HepG2 (cell line): ENCODE measurements around the gene MYRIP. TPM values are rescaled to one million over a fixed set of nuclear protein-coding genes. Genes with fewer than 3 reads are reported as not detected.

Experiments used
- ATAC-seq: fragments of 200-7000 bp; cut with Tn5 transposase; 3 replicates; pipeline ENCODE4 v1.9.1; 2020; ENCODE audit warnings: mild to moderate bottlenecking, moderate library complexity
- BruUV-seq: library from RNA; stranded (reverse); fragments of 400-500 nt; replicated peaks from 2 replicates; lab custom pipeline; 2021; lab: Mats Ljungman, UMichigan
- CTCF ChIA-PET: fragments of 300-600 bp; formaldehyde crosslinking; extraction: SDS; loops from one replicate; lab custom pipeline; 2021; ENCODE audit warnings: low total read pairs, inconsistent platforms, low intra/inter-chr PET ratio; lab: Yijun Ruan, JAX
- POLR2A ChIA-PET: fragments of 350-600 bp; sonication (Branson Sonifier 250); formaldehyde crosslinking; loops from one replicate; lab custom pipeline; 2020; ENCODE audit warnings: antibody characterized with exemption, inconsistent platforms; lab: Yijun Ruan, JAX
- DNase-seq: peaks from one replicate; pipeline ENCODE4 v3.0.0-alpha.2; 2015; ENCODE audit warnings: low spot score
- FAIRE-seq: peaks from 3 replicates; lab custom pipeline; 2011; peaks lifted over from hg19 to GRCh38; lab: Jason Lieb, UNC
- H2AFZ ChIP-seq: one replicate; pipeline ENCODE4 v1.6.1; 2011; ENCODE audit warnings: low read length, inconsistent platforms
- H3K27ac ChIP-seq: fragments of 300-600 bp; 3 replicates; pipeline ENCODE4 v1.8.0; 2011; ENCODE audit warnings: mixed run types, mild to moderate bottlenecking, mixed read lengths, low read length, inconsistent platforms; ENCODE audit not compliant: insufficient read depth; ENCODE audit errors: extremely low read length
- H3K27me3 ChIP-seq, 2 experiments: fragments of 200-600 bp in 1 of 2; 2 replicates in 1 of 2; 3 replicates in 1 of 2; pipeline versions ENCODE4 v1.6.0 to v1.8.0; 2011; ENCODE audit warnings: low read length in 2 of 2, mild to moderate bottlenecking in 2 of 2, moderate library complexity in 2 of 2, inconsistent platforms in 1 of 2; ENCODE audit not compliant: insufficient read depth in 2 of 2, control insufficient read depth in 1 of 2
- H3K36me3 ChIP-seq, 2 experiments: fragments of 200-600 bp in 1 of 2; replicated peaks in 1 of 2; 2 replicates in 1 of 2; 3 replicates in 1 of 2; pipeline versions ENCODE4 v1.5.1 to v1.8.0; 2011; ENCODE audit warnings: low read length in 2 of 2, inconsistent platforms in 1 of 2; ENCODE audit not compliant: insufficient read depth in 2 of 2, control insufficient read depth in 1 of 2
- H3K4me1 ChIP-seq: 2 replicates; pipeline ENCODE4 v1.5.1; 2012; ENCODE audit warnings: low read length, inconsistent platforms; ENCODE audit not compliant: insufficient read depth
- H3K4me2 ChIP-seq: 2 replicates; pipeline ENCODE4 v1.6.0; 2011; ENCODE audit warnings: low read depth, low read length, inconsistent platforms
- H3K4me3 ChIP-seq, 3 experiments: fragments of 200-600 bp in 1 of 3; sonication (generic), shearing (Covaris generic) in 1 of 3; replicated peaks in 1 of 3; 2 replicates each; pipeline ENCODE4 v1.5.1; 2011 to 2016; ENCODE audit warnings: low read length in 3 of 3, inconsistent platforms in 2 of 3, low read depth in 2 of 3, mild to moderate bottlenecking in 2 of 3, control low read depth in 1 of 3, mixed read lengths in 1 of 3; ENCODE audit not compliant: insufficient read depth in 1 of 3
- H3K79me2 ChIP-seq: one replicate; pipeline ENCODE4 v1.6.1; 2011; ENCODE audit warnings: low read length, inconsistent platforms; ENCODE audit not compliant: insufficient read depth
- H3K9ac ChIP-seq: 2 replicates; pipeline ENCODE4 v1.6.0; 2011; ENCODE audit warnings: mild to moderate bottlenecking, low read depth, low read length, inconsistent platforms; ENCODE audit not compliant: insufficient read depth
- H3K9me3 ChIP-seq: 2 replicates; pipeline ENCODE4 v1.5.1; 2012; ENCODE audit warnings: mild to moderate bottlenecking, low read length
- H4K20me1 ChIP-seq: 2 replicates; pipeline ENCODE4 v1.6.0; 2011; ENCODE audit warnings: inconsistent platforms, mild to moderate bottlenecking, low read length, moderate library complexity; ENCODE audit not compliant: insufficient read depth
- ADNP ChIP-seq: sonication (generic); formaldehyde crosslinking; IDR thresholded peaks from 2 replicates; pipeline ENCODE4 v1.4.0; 2020; ENCODE audit warnings: missing genetic modification reagents
- AGO1 ChIP-seq: fragments of 200-400 bp; formaldehyde crosslinking; IDR thresholded peaks from 2 replicates; pipeline ENCODE4 v1.6.1; 2017; ENCODE audit warnings: mild to moderate bottlenecking, low read depth, low read length, moderate library complexity; ENCODE audit not compliant: poor library complexity, severe bottlenecking
- CENPT ChIP-seq: sonication (generic); formaldehyde crosslinking; IDR thresholded peaks from 2 replicates; pipeline ENCODE4 v1.8.0; 2022; ENCODE audit warnings: low read depth, mild to moderate bottlenecking, moderate library complexity, missing genetic modification reagents
- IRX3 ChIP-seq: sonication (generic); formaldehyde crosslinking; IDR thresholded peaks from 2 replicates; pipeline ENCODE4 v1.8.1; 2023; ENCODE audit warnings: mild to moderate bottlenecking, low read depth, missing genetic modification reagents, borderline replicate concordance
- MEIS1 ChIP-seq: sonication (generic); formaldehyde crosslinking; IDR thresholded peaks from 2 replicates; pipeline ENCODE4 v1.9.0; 2021; ENCODE audit warnings: mild to moderate bottlenecking, missing genetic modification reagents, moderate library complexity, borderline replicate concordance
- RFX1 ChIP-seq: fragments of 450-650 bp; IDR thresholded peaks from 2 replicates; pipeline ENCODE4 v1.6.1; 2017
- RFX3 ChIP-seq: IDR thresholded peaks from 2 replicates; pipeline ENCODE4 v1.6.1; 2016; ENCODE audit warnings: missing biosample characterization, missing genetic modification reagents
- ZNF629 ChIP-seq: sonication (generic); formaldehyde crosslinking; conservative IDR thresholded peaks from 2 replicates; pipeline ENCODE4 v1.5.0; 2020; ENCODE audit warnings: missing genetic modification reagents
- WGBS: methylation state at CpG from one replicate; pipeline ENCODE4 v1.1.6; 2017; ENCODE audit warnings: low lambda C conversion rate; 5-methylcytosine and 5-hydroxymethylcytosine counted together
- in situ Hi-C: cut with HindIII; loops from 2 replicates; pipeline ENCODE4 v1.10.0; 2017; ENCODE audit warnings: low pct_unique_long_range_greater_than_20kb; ENCODE audit not compliant: extremely low pct_ligation_motif_present
- intact Hi-C: fragments of 100-400 bp; cut with micrococcal nuclease; formaldehyde crosslinking; loops from one replicate; pipeline ENCODE4 v1.10.0; 2022; ENCODE audit not compliant: unreplicated experiment
- polyA plus RNA-seq, 8 experiments: library from polyadenylated mRNA; depleted of rRNA in 3 of 8; stranded (reverse) in 7 of 8; unstranded in 1 of 8; fragments of >200 nt; fragmentation: Illumina TruSeq in 4 of 8; extraction: Trizol in 4 of 8; gene quantifications; 2 replicates each; pipeline versions ENCODE4 v1.2.1 to v1.2.3, GENCODE V29; 2011 to 2016; ENCODE audit warnings: low read depth in 4 of 8, missing spikeins in 1 of 8, mixed read lengths in 1 of 8; ENCODE audit not compliant: insufficient read depth in 1 of 8
- total RNA-seq, 5 experiments: library from RNA; depleted of rRNA; stranded (reverse); fragments of >200 nt; fragmentation: Illumina TruSeq; extraction: Trizol; gene quantifications; 2 replicates each; pipeline ENCODE4 v1.2.3, GENCODE V29; 2016; ENCODE audit warnings: low read depth in 1 of 5
- TF ChIP-seq, protein P1 (sequence below): sonication (generic); formaldehyde crosslinking; IDR thresholded peaks from 2 replicates; pipeline ENCODE4 v1.9.0; 2022; ENCODE audit warnings: low read depth, missing genetic modification reagents
- TF ChIP-seq, protein P2 (sequence below): IDR thresholded peaks from 2 replicates; pipeline ENCODE4 v1.4.0; 2020; ENCODE audit warnings: mild to moderate bottlenecking, missing genetic modification reagents
- TF ChIP-seq, protein P3 (sequence below): sonication (generic); formaldehyde crosslinking; IDR thresholded peaks from 2 replicates; pipeline ENCODE4 v1.9.0; 2021; ENCODE audit warnings: missing genetic modification reagents, borderline replicate concordance
- TF ChIP-seq, protein P4 (sequence below): sonication (generic); formaldehyde crosslinking; IDR thresholded peaks from 2 replicates; pipeline ENCODE4 v1.8.0; 2023; ENCODE audit warnings: mild to moderate bottlenecking, missing genetic modification reagents

MYRIP gene
- total and polyA plus RNA-seq, 2 of the 13 experiments (the other 11 are each of a cell fraction or from before 2014, with no cell fraction given): 0.64 to 0.84 TPM

DNA sequence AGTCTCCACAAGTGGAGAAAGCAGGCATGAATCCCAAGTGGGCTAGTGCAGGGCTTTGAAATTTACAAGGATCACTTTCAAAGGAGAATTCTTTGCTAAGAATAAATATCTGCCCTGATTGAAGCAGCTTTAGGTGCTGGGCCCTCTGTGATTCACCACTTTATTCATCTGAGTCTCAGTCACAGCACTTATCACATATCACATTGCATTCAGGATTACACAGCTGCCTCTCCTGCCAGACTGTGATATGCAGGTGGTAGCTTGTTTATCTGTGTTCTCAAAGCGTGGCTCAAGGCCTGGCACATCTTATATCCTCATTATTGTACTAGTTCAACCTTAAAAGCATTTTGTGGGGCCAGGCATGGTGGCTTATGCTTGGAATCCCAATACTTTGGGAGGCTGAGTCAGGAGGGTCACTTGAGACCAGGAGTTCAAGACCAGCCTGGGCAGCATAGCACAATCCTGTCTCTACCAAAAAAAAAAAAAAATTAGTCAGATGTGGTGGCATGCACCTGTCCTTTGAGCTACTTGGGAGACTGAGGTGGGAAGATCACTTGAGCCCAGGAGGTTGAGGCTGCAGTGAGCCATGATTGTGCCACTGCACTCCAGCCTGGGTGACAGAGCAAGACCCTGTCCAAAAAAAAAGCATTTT, 343.2 kb downstream of the MYRIP start:
- TF ChIP-seq, protein P1, sequence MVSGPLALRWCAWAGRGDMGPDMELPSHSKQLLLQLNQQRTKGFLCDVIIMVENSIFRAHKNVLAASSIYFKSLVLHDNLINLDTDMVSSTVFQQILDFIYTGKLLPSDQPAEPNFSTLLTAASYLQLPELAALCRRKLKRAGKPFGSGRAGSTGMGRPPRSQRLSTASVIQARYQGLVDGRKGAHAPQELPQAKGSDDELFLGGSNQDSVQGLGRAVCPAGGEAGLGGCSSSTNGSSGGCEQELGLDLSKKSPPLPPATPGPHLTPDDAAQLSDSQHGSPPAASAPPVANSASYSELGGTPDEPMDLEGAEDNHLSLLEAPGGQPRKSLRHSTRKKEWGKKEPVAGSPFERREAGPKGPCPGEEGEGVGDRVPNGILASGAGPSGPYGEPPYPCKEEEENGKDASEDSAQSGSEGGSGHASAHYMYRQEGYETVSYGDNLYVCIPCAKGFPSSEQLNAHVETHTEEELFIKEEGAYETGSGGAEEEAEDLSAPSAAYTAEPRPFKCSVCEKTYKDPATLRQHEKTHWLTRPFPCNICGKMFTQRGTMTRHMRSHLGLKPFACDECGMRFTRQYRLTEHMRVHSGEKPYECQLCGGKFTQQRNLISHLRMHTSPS: no peak
- TF ChIP-seq CENPT (CRISPR knock-in tag) (no peak), RFX3 (CRISPR knock-in tag) (no peak), MEIS1 (CRISPR knock-in tag) (no peak), RFX1 (no peak), ADNP (CRISPR knock-in tag) (no peak), AGO1 (no peak), IRX3 (CRISPR knock-in tag) (no peak), ZNF629 (CRISPR knock-in tag) (no peak)
- TF ChIP-seq, protein P2, sequence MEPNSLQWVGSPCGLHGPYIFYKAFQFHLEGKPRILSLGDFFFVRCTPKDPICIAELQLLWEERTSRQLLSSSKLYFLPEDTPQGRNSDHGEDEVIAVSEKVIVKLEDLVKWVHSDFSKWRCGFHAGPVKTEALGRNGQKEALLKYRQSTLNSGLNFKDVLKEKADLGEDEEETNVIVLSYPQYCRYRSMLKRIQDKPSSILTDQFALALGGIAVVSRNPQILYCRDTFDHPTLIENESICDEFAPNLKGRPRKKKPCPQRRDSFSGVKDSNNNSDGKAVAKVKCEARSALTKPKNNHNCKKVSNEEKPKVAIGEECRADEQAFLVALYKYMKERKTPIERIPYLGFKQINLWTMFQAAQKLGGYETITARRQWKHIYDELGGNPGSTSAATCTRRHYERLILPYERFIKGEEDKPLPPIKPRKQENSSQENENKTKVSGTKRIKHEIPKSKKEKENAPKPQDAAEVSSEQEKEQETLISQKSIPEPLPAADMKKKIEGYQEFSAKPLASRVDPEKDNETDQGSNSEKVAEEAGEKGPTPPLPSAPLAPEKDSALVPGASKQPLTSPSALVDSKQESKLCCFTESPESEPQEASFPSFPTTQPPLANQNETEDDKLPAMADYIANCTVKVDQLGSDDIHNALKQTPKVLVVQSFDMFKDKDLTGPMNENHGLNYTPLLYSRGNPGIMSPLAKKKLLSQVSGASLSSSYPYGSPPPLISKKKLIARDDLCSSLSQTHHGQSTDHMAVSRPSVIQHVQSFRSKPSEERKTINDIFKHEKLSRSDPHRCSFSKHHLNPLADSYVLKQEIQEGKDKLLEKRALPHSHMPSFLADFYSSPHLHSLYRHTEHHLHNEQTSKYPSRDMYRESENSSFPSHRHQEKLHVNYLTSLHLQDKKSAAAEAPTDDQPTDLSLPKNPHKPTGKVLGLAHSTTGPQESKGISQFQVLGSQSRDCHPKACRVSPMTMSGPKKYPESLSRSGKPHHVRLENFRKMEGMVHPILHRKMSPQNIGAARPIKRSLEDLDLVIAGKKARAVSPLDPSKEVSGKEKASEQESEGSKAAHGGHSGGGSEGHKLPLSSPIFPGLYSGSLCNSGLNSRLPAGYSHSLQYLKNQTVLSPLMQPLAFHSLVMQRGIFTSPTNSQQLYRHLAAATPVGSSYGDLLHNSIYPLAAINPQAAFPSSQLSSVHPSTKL: no peak
- TF ChIP-seq, protein P3, sequence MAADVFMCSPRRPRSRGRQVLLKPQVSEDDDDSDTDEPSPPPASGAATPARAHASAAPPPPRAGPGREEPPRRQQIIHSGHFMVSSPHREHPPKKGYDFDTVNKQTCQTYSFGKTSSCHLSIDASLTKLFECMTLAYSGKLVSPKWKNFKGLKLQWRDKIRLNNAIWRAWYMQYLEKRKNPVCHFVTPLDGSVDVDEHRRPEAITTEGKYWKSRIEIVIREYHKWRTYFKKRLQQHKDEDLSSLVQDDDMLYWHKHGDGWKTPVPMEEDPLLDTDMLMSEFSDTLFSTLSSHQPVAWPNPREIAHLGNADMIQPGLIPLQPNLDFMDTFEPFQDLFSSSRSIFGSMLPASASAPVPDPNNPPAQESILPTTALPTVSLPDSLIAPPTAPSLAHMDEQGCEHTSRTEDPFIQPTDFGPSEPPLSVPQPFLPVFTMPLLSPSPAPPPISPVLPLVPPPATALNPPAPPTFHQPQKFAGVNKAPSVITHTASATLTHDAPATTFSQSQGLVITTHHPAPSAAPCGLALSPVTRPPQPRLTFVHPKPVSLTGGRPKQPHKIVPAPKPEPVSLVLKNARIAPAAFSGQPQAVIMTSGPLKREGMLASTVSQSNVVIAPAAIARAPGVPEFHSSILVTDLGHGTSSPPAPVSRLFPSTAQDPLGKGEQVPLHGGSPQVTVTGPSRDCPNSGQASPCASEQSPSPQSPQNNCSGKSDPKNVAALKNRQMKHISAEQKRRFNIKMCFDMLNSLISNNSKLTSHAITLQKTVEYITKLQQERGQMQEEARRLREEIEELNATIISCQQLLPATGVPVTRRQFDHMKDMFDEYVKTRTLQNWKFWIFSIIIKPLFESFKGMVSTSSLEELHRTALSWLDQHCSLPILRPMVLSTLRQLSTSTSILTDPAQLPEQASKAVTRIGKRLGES (CRISPR knock-in tag): no peak
- TF ChIP-seq, protein P4, sequence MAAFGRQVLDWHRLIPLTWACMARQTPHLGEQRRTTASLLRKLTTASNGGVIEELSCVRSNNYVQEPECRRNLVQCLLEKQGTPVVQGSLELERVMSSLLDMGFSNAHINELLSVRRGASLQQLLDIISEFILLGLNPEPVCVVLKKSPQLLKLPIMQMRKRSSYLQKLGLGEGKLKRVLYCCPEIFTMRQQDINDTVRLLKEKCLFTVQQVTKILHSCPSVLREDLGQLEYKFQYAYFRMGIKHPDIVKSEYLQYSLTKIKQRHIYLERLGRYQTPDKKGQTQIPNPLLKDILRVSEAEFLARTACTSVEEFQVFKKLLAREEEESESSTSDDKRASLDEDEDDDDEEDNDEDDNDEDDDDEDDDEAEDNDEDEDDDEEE: no peak
- H3K4me3 ChIP-seq: no peak overlapping the region
- intact Hi-C loops (no loop called here), in situ Hi-C loops (no loop called here)
- no peak overlapping the region for H2AFZ ChIP-seq
- no TSS peak for BruUV-seq
- H3K9me3 ChIP-seq: no peaks in the 10 kb centered on the region
- no peak overlapping the region for H3K27ac ChIP-seq
- FAIRE-seq (no peak), ATAC-seq (no peak), DNase-seq (no peak)
- H3K36me3 ChIP-seq: no peaks in the 10 kb centered on the region
- H3K4me2 ChIP-seq: no peak overlapping the region
- no peaks in the 10 kb centered on the region for H3K27me3 ChIP-seq
- no peak overlapping the region for H3K9ac ChIP-seq
- H3K79me2 ChIP-seq: no peaks in the 10 kb centered on the region
- no peaks in the 10 kb centered on the region for H4K20me1 ChIP-seq
- POLR2A ChIA-PET: no interaction called here
- CTCF ChIA-PET: no interaction called here
- 20% methylated on average over 1 of the region's 1 CpG for WGBS
- no peaks in the 10 kb centered on the region for H3K4me1 ChIP-seq
